Urinary bladder (tissue), 4 donors: ENCODE data around the gene MRPL14. TPM values are rescaled to one million over a fixed set of nuclear protein-coding genes. Genes with fewer than 3 reads are reported as not detected.

Experiments used
- DNase-seq: peaks from one replicate; pipeline ENCODE4 v3.0.0-alpha.2; 2015; ENCODE audit errors: extremely low spot score
- H3K27ac ChIP-seq: one replicate; pipeline ENCODE4 v1.5.1; 2013; ENCODE audit warnings: low read depth, mild to moderate bottlenecking, moderate library complexity
- H3K36me3 ChIP-seq: one replicate; pipeline ENCODE4 v1.6.1; 2013; ENCODE audit warnings: mild to moderate bottlenecking, moderate library complexity; ENCODE audit not compliant: insufficient read depth
- H3K4me1 ChIP-seq: one replicate; pipeline ENCODE4 v1.6.1; 2013; ENCODE audit warnings: mild to moderate bottlenecking, moderate library complexity; ENCODE audit not compliant: insufficient read depth
- H3K4me3 ChIP-seq: one replicate; pipeline ENCODE4 v1.5.1; 2013; ENCODE audit warnings: low read depth, low read length
- WGBS: extraction: QIAGEN DNeasy Blood & Tissue Kit; methylation state at CpG from one replicate; pipeline ENCODE4 v1.1.7; 2013; 5-methylcytosine and 5-hydroxymethylcytosine counted together
- polyA plus RNA-seq: library from polyadenylated mRNA; stranded (reverse); fragments of 200-250 nt; gene quantifications from one replicate; pipeline ENCODE4 v1.2.3, GENCODE V29; 2013
- total RNA-seq: library from RNA; depleted of rRNA; stranded (reverse); fragments of >200 nt; gene quantifications from one replicate; pipeline ENCODE4 v1.2.3, GENCODE V29; 2014
- donor health status: healthy with polysubstance abuse.
- donor health status: healthy.

Gene MRPL14
- total and polyA plus RNA-seq, 2 donors, result 27.4 to 42.0 TPM

DNA sequence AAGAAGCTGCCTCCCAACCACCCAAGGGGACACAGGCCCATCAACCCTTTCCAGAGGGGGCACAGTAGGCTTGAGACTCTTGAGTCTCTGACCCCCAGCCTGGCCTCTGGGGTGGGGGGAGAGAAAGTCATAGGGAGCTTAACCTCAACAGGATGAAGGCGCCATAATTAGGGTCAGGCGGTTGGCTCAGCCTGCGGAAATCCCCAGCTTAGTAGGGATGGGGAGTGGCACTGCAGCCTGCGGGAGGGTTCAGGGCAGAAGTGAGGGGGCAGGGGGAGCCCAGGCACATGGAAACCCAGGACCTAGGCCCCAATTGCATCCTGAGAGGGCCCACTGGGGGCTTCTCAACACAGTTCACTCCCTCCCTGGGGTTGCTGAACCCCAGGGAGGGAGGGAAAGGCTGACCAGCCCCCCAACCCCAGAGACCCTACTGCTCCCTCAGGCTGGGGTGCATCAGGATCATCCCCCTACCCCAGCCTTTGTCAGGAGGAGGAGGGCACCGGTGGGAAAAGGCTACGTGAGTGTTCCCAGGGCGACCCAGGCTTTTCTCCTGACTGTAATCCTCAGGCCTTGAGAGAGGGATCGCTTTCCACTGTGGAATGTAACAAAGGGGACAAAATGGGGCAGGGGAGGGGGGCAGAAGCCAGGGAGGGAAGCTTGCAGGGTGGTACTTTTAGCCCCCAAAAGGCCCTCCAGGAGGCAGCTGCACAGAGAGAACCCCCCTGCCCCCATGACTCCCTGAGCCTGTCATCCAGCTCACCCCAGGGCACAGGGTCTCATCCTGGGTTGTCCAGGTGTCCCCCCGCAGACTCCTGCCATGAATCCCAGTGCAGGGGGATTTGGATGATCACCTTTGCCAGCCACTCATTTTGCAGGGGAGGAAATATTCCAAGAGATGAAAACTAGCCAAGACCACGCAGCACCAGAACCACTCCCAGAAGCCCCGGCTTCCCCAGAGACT lies 46.4 kb downstream of the MRPL14 start:
- 76% methylated on average over 11 of the region's 11 CpGs for WGBS
- H3K4me1 ChIP-seq, result no peaks in the 10 kb centered on the region

DNA sequence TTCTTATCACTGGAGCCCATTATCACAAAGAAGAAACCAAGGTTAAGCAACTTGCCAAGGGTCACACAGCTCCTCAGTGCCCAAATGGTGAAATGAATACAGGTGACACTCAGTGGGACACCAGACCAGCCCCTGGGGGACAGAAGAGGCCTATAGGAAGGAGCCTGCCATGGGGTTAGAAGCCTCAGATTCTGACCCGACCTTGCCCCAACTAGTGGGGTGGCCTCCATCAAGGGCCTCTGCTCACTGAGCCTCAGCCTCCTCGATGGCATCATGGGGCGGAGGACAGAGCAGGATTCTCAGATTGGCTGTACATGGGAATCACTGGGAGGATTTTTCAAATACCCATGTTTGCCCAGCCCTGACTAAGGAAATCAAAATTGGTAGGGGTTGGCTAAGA lies 47.6 kb downstream of the MRPL14 start:
- DNase-seq, result no peak
- Histone ChIP-seq H3K36me3 (no peaks in the 10 kb centered on the region), H3K27ac (no peak overlapping the region), H3K4me1 (no peaks in the 10 kb centered on the region), H3K4me3 (no peak overlapping the region)
- WGBS, result 86% methylated on average over 3 of the region's 3 CpGs

More for the DNA sequence above, 46.4 kb downstream of the MRPL14 start:
- no peak overlapping the region for H3K27ac ChIP-seq
- no peak for DNase-seq
- no peaks in the 10 kb centered on the region for H3K36me3 ChIP-seq
- no peak overlapping the region for H3K4me3 ChIP-seq

- H3K27ac ChIP-seq, result no peak overlapping the region
- DNase-seq, result peak; percentile 79
- no peaks in the 10 kb centered on the region for H3K36me3 ChIP-seq
- WGBS, result 18% methylated on average over 8 of the region's 8 CpGs
- no peak overlapping the region for H3K4me3 ChIP-seq
- H3K4me1 ChIP-seq, result no peaks in the 10 kb centered on the region
These were observed 48.2 kb downstream of the MRPL14 start for GRCh38 chr6:44078827-44079671.

GRCh38 chr6:44078219-44078826 lies 48.9 kb downstream of the MRPL14 start:
- H3K36me3 ChIP-seq, result no peaks in the 10 kb centered on the region
- no peak for DNase-seq
- H3K27ac ChIP-seq, result no peak overlapping the region
- 95% methylated on average over 6 of the region's 6 CpGs for WGBS
- no peak overlapping the region for H3K4me3 ChIP-seq
- no peaks in the 10 kb centered on the region for H3K4me1 ChIP-seq

DNA sequence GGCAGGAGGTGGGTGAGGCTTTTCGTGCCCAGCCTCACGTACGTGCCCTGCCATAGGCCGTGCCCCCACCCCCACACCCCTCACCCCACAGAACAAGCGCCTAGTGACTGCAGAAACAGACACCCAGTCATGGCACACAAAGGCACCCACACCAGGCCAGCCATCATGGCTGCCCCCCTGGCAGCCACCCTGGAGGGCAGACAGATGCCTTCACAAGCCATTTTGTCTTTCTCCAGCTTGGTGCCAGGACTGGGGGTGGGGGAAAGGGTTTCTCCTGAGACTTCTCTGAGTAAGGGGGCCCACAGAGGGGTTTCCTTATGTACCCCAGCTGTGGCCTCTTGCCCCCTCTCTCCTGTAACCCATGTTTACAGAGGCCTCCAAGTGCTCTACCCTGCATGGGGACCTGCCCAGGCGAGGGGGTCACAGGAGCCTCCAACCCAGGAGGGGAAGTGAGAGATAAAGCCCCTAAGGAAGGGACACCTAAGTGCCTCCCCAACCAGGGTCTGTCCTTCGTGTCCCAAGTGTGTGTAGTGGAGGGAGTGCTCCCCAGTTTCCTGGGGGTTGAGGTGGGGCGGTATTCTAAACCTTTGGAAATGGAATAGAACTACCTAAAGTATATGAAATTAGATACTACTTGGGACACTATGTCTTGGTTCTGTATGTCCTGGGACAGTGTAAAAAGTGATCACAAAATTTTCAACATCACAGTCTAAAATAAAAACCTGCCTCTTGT lies 49.9 kb downstream of the MRPL14 start:
- H3K36me3 ChIP-seq, result no peaks in the 10 kb centered on the region
- H3K4me3 ChIP-seq, result no peak overlapping the region
- 87% methylated on average over 8 of the region's 8 CpGs for WGBS
- no peak for DNase-seq
- no peaks in the 10 kb centered on the region for H3K4me1 ChIP-seq
- no peak overlapping the region for H3K27ac ChIP-seq

DNA sequence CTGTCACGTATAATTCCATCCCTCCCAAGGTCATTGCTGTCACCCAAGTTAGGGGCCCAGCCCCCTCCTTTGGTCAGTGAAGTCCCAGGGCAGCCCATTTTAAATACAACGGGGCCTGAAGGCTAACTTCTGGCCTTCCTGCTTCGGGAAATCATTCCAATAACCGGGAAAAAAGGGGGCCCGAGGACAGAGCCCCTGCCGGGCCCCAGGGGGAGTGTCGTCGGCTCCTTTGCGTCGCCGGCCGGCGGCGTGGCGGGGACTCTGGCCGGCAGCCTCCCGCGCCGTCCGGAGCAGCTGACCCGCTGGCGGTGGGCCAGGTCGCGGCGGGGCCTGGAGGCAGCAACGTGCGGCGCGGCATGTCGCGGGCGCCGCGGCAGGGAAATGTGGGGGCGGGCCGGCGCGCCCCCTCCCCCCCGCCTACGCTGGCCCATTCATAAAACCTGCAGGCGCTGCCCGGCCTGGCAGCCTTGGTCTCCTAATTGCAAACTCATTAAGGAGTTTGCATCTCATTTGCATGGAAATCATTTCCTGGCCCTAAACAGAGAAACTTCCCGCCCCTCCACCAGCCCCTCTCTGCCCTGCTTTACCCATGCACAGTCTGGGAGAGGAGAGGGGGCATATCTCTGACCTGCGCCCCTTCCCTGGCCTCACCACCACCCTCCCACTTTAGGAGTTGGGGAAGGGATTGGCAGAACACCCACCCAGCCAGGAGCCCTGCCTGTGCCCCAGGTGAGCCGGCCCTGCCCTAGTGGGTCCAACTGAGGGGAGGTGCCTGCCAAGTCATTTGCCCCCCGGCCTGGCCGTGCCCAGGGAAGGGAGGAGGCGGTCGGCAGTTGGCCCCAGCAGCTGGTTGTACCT lies 50.7 kb downstream of the MRPL14 start:
- Histone ChIP-seq H3K4me1 (no peaks in the 10 kb centered on the region), H3K4me3 (no peak overlapping the region), H3K36me3 (no peaks in the 10 kb centered on the region), H3K27ac (no peak overlapping the region)
- WGBS, result 13% methylated on average over 49 of the region's 49 CpGs
- DNase-seq, result no peak

DNA sequence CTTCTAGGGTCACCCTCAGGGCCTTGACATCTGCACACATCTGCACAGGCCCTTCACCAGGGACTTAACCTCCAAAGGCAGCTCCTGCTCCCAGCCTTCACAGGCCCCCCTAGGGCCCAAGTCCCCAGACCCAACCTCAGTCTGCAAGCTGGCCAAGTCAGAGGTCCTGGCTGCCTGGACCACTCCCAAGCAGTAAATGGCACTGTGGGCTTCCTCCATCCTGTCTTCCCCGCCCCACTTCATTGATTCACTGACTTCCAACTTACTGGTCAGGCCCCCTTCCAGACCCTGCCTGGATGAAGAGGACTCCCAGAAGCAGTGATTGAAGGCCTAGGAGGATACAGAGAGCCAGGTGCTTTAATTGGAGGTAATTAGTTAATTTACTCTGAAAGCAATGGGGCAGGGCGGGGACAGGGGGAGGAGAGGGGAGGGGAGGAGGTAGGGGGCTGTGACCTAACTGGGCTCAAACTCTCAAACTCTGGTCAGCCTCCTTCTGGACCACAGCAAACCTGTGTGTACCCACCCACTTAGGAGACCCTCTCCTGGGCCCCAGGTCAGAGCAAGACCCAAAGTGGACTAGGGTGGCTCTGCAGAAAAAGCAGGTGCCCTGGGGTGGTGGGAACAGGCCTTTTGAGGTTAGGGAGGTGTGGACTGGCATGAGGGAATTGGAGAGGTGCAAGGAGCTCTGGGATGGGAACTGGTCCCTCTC lies 51.5 kb downstream of the MRPL14 start:
- Histone ChIP-seq H3K4me1 (no peaks in the 10 kb centered on the region), H3K36me3 (no peaks in the 10 kb centered on the region), H3K27ac (no peak overlapping the region), H3K4me3 (no peak overlapping the region)
- no peak for DNase-seq
- WGBS, result 91% methylated on average over 2 of the region's 2 CpGs

GRCh38 chr6:44074813-44075646 lies 52.2 kb downstream of the MRPL14 start:
- 51% methylated on average over 9 of the region's 9 CpGs for WGBS
- Histone ChIP-seq H3K36me3 (no peaks in the 10 kb centered on the region), H3K4me1 (no peaks in the 10 kb centered on the region), H3K4me3 (no peak overlapping the region), H3K27ac (no peak overlapping the region)
- DNase-seq, result no peak

DNA sequence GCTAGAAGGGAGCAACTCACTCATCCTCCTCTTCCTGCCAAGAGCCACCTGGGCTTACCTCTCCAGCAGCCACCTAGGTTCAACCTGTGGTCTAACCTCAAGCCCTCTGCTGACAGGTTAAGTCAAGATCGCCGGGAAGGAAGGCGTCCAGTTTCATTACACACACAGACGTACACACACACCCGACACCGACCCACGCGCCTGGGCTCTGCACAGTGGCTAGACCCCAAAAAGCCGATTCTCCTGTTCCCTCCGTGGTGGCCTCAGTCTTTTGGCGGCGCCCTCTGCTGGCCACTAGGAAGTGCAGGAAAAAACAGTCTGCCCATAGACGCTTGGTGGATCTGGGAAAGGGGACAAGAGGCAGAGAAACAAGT lies 52.8 kb downstream of the MRPL14 start:
- H3K4me1 ChIP-seq, result no peaks in the 10 kb centered on the region
- H3K27ac ChIP-seq, result no peak overlapping the region
- H3K4me3 ChIP-seq, result no peak overlapping the region
- no peaks in the 10 kb centered on the region for H3K36me3 ChIP-seq
- 2% methylated on average over 13 of the region's 13 CpGs for WGBS
- peak; percentile 87 for DNase-seq

GRCh38 chr6:44073612-44074438 lies 53.4 kb downstream of the MRPL14 start:
- Histone ChIP-seq H3K4me3 (peak overlapping the region; percentile 39), H3K36me3 (no peaks in the 10 kb centered on the region), H3K27ac (peak overlapping the region; percentile 70), H3K4me1 (no peaks in the 10 kb centered on the region)
- 18% methylated on average over 25 of the region's 25 CpGs for WGBS
- no peak for DNase-seq
